ENCODE data around the gene RAD51B. TPM values are rescaled to one million over a fixed set of nuclear protein-coding genes. Genes with fewer than 3 reads are reported as not detected.

The RAD51B gene
- total RNA-seq, 1 donor from 2014 or later, result 2.5 TPM

- DNase-seq (no peak), ATAC-seq (ENCODE audit: poor library complexity) (no peak)
- intact Hi-C loops (cut with DNase I), result no loop called here
Measured at GRCh38 chr14:68140806-68141205, 321.2 kb downstream of the RAD51B start.

DNA sequence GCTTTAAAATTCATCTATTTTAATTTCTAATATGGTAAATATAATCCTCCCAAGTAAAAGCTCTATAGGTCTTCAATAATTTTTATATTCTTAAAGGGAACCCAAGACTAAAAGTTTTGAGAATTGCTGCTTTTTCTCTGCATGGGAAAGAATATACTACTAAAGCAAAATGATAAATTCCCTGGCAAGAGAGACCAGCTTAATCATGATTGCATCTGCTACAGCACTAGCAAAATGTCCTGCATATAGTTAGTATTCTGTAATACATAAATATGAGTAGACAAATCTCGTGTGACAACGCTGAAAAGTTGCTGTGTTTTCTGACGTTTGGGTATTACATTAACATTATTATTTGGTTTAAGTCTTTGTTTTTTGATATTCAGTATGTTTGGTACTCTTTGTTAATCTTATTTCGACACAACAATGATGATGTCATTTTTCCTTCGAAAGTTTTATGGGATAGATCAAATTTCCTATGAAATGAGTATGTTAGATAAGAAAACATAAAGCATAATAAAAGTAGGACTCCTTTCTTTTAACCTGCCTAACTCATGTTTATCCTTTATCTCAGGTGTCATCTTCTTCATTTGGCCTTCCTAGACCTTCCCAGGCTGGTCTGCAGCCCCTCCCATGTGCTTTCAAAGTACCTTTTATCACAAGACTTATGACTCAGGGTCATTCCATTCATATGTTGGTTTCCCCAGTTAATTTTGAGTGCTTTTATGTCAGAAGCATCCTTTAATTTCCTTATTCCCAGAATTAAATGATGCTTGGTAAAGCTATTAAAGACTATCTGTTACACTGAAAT lies 321.9 kb downstream of the RAD51B start:
- DNase-seq, result no peak
- intact Hi-C loops (cut with DNase I), result no loop called here
- no peak for ATAC-seq (ENCODE audit: poor library complexity)

GRCh38 chr14:68143341-68143841 lies 323.8 kb downstream of the RAD51B start:
- DNase-seq, result peak; percentile 81
- ATAC-seq (ENCODE audit: poor library complexity), result peak; percentile 88
- intact Hi-C loops (cut with DNase I), result no loop called here

DNA sequence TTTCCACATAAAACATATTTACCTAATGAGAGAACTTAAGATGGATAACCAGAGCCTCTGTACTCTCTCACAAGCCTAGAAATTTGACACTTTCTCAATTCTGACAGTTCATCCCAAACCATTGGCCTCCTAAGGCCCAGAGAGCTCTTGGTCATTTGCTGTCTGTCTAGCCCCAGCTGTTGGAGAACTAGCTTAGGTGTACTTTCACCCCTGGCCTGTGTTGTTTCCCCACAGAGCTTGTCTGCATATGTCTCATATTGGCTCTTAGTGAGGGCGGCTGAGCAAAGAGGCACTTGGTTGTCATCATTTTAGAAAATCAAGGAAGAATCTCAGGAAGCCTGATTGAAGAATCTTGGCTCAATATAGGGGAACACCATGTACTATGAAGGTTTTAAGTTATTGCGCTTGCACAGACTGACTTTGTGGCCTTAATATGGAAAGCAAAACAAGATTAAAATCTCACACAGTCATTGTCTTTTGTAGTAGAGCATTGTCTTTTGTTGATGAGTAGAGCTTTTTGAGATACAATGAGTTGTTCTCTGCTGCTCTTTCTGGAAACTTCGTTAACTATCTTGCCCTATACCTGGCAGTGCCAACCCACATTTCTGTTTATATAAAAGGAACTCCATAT lies 324.6 kb downstream of the RAD51B start:
- intact Hi-C loops (cut with DNase I), result no loop called here
- ATAC-seq (ENCODE audit: poor library complexity) (peak; percentile 59), DNase-seq (no peak)

DNA sequence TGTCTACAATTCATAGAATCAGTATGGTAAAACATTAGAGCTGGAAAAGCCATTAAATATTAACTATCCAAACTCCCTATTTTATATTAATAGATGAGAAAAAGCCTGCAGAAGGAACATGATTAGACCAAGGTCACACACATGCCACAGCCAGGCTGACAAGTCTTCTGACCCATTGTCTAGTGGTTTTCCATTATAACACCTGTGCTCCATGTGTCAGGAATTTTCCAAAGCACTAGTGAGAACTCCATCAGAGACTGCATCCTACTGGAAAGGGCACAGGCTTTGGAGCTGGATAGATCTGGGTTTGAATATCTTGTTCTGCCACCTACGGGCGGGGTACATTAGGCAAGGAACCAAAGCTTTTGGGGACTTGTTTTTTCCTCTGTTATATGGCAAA lies 325.5 kb downstream of the RAD51B start:
- intact Hi-C loops (cut with DNase I), result no loop called here
- DNase-seq (no peak), ATAC-seq (ENCODE audit: poor library complexity) (no peak)

GRCh38 chr14:68145539-68145938 lies 326.0 kb downstream of the RAD51B start:
- no peak for DNase-seq
- no peak for ATAC-seq (ENCODE audit: poor library complexity)
- intact Hi-C loops (cut with DNase I), result no loop called here

- ATAC-seq (ENCODE audit: poor library complexity) (no peak), DNase-seq (no peak)
- intact Hi-C loops (cut with DNase I), result no loop called here
Measured at GRCh38 chr14:68146818-68147217, 327.2 kb downstream of the RAD51B start.

DNA sequence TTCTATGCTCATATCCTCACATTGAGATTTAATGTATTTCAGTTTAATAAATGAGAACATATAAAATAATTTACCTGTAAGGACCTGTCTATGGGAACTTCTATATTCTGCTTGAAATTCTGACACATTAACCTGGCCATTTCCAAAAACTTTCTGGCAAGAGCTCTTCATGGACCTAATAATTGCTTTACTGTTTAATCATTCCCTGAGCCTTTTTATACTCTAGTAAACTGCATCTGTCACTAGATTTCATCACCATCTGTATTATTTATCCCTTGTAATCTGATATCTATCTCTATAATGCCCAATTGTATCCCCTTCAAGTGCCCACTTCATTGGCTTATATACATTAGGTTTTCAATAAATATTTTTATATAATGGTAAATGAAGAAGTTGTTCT lies 327.7 kb downstream of the RAD51B start:
- intact Hi-C loops (cut with DNase I), result no loop called here
- ATAC-seq (ENCODE audit: poor library complexity) (no peak), DNase-seq (no peak)

GRCh38 chr14:68148276-68148675 lies 328.7 kb downstream of the RAD51B start:
- intact Hi-C loops (cut with DNase I), result no loop called here
- ATAC-seq (ENCODE audit: poor library complexity) (no peak), DNase-seq (no peak)

DNA sequence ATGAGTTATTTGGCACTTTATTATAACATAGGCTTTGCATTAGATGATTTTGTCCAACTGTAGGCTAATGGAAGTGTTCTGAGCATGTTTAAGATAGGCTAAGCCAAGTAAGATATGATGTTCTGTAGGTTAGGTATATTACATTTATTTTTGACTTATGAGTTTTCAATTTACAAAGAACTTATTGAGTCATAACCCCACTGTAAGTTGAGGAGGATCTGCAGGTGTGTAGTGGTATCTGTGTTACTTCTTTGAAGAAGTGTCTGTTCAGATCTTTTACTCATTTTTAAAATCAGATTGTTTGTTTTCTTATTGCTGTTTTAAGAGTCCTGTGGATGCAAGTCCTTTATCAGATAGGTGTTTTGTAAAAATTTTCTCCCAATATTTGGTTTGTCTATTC lies 329.2 kb downstream of the RAD51B start:
- ATAC-seq (ENCODE audit: poor library complexity) (no peak), DNase-seq (no peak)
- intact Hi-C loops (cut with DNase I), result no loop called here

DNA sequence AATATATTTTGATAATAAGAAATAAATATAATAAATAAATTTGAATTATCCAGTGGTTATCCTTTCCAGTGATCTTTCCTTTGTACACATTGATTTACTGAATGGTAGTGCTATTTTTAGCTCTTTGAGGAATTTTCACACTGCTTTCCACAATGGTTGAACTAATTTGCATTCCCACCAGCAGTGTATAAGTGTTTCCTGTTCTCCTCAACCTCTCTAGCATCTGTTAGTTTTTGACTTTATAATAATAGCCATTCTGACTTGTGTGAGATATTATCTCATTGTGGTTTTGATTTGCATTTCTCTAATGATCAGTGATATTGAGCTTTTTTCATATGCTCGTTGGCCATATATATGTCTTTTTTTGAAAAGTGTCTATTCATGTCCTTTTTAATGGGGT lies 333.7 kb downstream of the RAD51B start:
- intact Hi-C loops (cut with DNase I), result no loop called here
- ATAC-seq (ENCODE audit: poor library complexity) (no peak), DNase-seq (no peak)

GRCh38 chr14:68154275-68154674 lies 334.7 kb downstream of the RAD51B start:
- intact Hi-C loops (cut with DNase I), result no loop called here
- no peak for DNase-seq
- no peak for ATAC-seq (ENCODE audit: poor library complexity)

DNA sequence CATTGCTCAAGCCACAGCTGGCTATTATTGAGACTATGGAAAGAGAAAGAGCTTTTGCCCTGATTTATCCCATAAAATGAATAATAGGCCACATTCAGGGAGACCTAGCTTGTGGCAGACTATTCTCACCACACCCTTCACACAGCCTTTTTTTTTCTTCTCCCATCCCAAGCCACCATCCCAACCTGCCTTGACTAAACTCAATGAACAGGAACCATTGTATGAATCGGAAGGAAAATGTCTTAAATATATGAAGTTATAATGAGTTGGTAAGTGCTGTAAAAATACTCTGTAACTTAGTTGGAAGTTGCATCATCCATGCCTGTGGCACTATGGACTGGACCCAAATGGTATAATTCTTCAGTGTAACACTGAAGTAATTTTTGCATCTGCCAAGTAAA lies 338.4 kb downstream of the RAD51B start:
- no peak for DNase-seq
- ATAC-seq (ENCODE audit: poor library complexity), result no peak
- intact Hi-C loops (cut with DNase I), result no loop called here

DNA sequence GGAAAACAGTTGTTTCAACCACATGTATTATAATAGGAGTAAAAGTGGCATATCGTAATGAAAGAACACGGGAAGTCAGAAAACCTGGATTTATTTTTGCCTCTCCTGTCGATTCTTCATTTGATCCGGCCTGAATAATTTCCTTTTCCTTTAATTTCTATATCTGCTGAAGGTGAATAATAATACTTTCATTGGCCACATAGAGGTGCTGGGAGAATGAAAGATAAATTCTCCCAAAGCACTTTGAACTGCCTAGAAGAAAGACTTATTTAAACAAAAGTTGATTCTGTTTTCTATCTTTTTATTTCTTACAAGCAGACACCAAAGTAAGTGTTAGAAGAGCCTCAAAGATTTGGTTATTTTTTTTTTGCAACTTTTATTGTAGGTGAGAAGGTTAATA lies 339.1 kb downstream of the RAD51B start:
- intact Hi-C loops (cut with DNase I), result no loop called here
- ATAC-seq (ENCODE audit: poor library complexity), result no peak
- no peak for DNase-seq

GRCh38 chr14:68159701-68160633 lies 340.4 kb downstream of the RAD51B start:
- DNase-seq (no peak), ATAC-seq (ENCODE audit: poor library complexity) (no peak)
- intact Hi-C loops (cut with DNase I), result no loop called here

- DNase-seq (no peak), ATAC-seq (ENCODE audit: poor library complexity) (no peak)
- intact Hi-C loops (cut with DNase I), result no loop called here
Measured at GRCh38 chr14:68160779-68161546, 341.4 kb downstream of the RAD51B start.

DNA sequence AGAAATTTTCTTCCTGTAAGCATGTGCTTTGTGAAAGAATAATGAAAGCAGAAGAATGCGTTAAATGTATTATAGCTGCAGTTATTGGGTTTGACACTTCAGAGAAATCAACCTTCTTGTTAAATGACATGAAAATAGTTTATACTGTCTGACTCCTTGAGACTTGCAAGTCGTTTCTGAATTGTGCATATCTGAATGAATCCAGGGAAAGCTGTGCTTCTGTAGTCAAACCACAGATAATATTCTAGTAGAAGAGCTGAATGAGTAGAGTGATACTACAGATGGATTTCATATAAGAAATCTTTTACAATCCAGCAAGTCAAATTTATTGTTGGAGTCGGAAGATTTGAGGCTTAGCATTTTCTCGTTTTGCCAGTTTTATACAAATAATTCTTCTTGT lies 343.3 kb downstream of the RAD51B start:
- intact Hi-C loops (cut with DNase I), result no loop called here
- ATAC-seq (ENCODE audit: poor library complexity) (no peak), DNase-seq (no peak)

DNA sequence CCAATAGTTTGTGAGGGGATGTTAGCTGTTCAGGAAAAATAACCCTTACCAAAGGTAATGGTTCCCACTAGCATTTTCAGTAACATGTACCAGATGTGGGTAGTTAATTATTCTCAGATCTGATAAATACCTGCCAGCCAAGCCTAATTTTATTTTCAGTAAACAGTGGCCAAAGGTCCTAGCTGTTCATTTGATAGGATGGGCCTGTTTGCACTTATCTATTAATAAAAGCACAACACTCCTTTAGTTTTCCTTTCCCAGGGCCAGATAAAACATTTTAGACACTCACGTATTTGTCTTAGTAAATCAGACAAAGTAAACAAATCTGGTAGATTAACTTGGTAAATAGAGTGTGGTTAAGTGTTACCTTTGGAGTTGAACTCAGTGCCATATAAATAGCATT lies 345.1 kb downstream of the RAD51B start:
- intact Hi-C loops (cut with DNase I), result no loop called here

More for the DNA sequence above, 345.1 kb downstream of the RAD51B start:
- no peak for ATAC-seq (ENCODE audit: poor library complexity)
- DNase-seq, result no peak

All from Right ventricle myocardium superior (tissue), 1 donor.